DND-41 (cell line): ENCODE data around the gene ALB.

Experiments used
- ATAC-seq: fragments of 200-7000 bp; cut with Tn5 transposase; 3 replicates; pipeline ENCODE4 v1.9.1; 2021; ENCODE audit warnings: low read depth; ENCODE audit not compliant: insufficient read depth
- DNase-seq: peaks from one replicate; pipeline ENCODE4 v3.0.0-alpha.2; 2020
- H2AFZ ChIP-seq: 2 replicates; pipeline ENCODE4 v1.6.0; 2012; ENCODE audit warnings: low read depth, low read length
- H3K27ac ChIP-seq: 2 replicates; pipeline ENCODE4 v1.5.1; 2012; ENCODE audit warnings: low read length, inconsistent platforms
- H3K27me3 ChIP-seq: fragments of 200-600 bp; sonication (generic); 2 replicates; pipeline ENCODE4 v1.6.0; 2012; ENCODE audit warnings: low read length, mild to moderate bottlenecking, inconsistent platforms; ENCODE audit not compliant: insufficient read depth, poor library complexity
- H3K36me3 ChIP-seq: 2 replicates; pipeline ENCODE4 v1.5.1; 2012; ENCODE audit warnings: low read length, inconsistent platforms; ENCODE audit not compliant: insufficient read depth
- H3K4me1 ChIP-seq: 2 replicates; pipeline ENCODE4 v1.5.1; 2012; ENCODE audit warnings: mild to moderate bottlenecking, low read length; ENCODE audit not compliant: insufficient read depth
- H3K4me2 ChIP-seq: 2 replicates; pipeline ENCODE4 v1.6.0; 2012; ENCODE audit warnings: mild to moderate bottlenecking, moderate library complexity, low read length, inconsistent platforms; ENCODE audit not compliant: insufficient read depth
- H3K4me3 ChIP-seq, 2 experiments: fragments of 200-600 bp in 1 of 2; shearing (Covaris generic) in 1 of 2; 2 replicates each; pipeline ENCODE4 v1.5.1; 2012 to 2016; ENCODE audit warnings: inconsistent platforms in 2 of 2, low read length in 2 of 2, mild to moderate bottlenecking in 2 of 2, low read depth in 1 of 2, moderate library complexity in 1 of 2
- H3K79me2 ChIP-seq: 2 replicates; pipeline ENCODE4 v1.6.0; 2012; ENCODE audit warnings: low read length, inconsistent platforms; ENCODE audit not compliant: insufficient read depth
- H3K9ac ChIP-seq: 2 replicates; pipeline ENCODE4 v1.6.0; 2012; ENCODE audit warnings: low read depth, mild to moderate bottlenecking, inconsistent platforms, low read length, moderate library complexity
- H3K9me3 ChIP-seq: 2 replicates; pipeline ENCODE4 v1.5.1; 2012; ENCODE audit warnings: low read length, moderate library complexity, mild to moderate bottlenecking, inconsistent platforms; ENCODE audit not compliant: insufficient read depth, severe bottlenecking
- H4K20me1 ChIP-seq: 2 replicates; pipeline ENCODE4 v1.6.0; 2012; ENCODE audit warnings: low read length; ENCODE audit not compliant: insufficient read depth
- EZH2 ChIP-seq: IDR thresholded peaks from 3 replicates; pipeline ENCODE4 v1.6.1; 2012; ENCODE audit warnings: borderline replicate concordance, low read depth, mild to moderate bottlenecking, moderate library complexity, low read length, inconsistent platforms; ENCODE audit not compliant: severe bottlenecking
- TF ChIP-seq, protein P1 (sequence below): IDR thresholded peaks from 2 replicates; pipeline ENCODE4 v1.5.1; 2012; ENCODE audit warnings: borderline replicate concordance, low read length, moderate library complexity, mild to moderate bottlenecking; ENCODE audit not compliant: poor library complexity, severe bottlenecking; ENCODE audit errors: extremely low read depth

ALB gene

DNA sequence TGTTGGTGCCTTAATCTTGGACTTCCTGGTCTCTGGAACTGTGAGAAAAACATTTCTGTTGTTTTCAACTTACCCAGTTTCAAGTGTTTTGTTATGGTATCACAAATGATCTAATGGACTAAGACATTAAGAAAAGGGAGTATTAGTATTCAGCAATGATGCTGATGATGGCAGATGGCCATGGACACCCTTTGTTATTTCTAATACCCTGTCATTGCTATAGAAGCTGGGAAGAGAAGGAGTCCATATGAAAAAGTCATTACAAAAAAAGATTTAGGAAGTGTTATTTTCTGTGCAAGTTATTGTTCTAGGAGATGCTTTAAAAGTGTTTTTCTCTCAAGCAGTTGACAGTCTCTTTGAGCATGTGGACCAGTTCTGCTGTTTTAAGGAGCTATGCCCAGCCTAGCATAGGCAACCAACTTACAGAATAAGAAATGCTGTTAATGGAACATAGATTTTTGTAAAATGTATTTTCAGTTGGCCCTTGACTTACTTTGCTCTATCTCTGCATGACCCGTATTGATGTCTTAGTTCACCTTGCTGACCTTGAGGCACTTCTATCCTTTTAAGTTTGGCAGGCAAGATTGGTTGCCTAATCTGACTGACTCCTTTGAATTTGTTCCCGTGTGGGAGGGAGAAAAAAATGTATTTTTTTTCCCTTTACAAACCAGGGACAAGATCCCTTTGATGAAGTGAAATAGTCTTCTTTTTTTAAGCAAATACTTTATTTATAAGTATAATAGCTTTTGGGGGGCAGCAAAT lies 25.9 kb downstream of the ALB start:
- no peak overlapping the region for H3K9ac ChIP-seq
- H3K9me3 ChIP-seq = no peaks in the 10 kb centered on the region
- H3K27me3 ChIP-seq = no peaks in the 10 kb centered on the region
- DNase-seq = no peak
- ATAC-seq = no peak
- no peak overlapping the region for H2AFZ ChIP-seq
- no peaks in the 10 kb centered on the region for H4K20me1 ChIP-seq
- no peaks in the 10 kb centered on the region for H3K79me2 ChIP-seq
- no peak overlapping the region for H3K4me3 ChIP-seq
- no peak for TF ChIP-seq EZH2
- TF ChIP-seq, protein P1, sequence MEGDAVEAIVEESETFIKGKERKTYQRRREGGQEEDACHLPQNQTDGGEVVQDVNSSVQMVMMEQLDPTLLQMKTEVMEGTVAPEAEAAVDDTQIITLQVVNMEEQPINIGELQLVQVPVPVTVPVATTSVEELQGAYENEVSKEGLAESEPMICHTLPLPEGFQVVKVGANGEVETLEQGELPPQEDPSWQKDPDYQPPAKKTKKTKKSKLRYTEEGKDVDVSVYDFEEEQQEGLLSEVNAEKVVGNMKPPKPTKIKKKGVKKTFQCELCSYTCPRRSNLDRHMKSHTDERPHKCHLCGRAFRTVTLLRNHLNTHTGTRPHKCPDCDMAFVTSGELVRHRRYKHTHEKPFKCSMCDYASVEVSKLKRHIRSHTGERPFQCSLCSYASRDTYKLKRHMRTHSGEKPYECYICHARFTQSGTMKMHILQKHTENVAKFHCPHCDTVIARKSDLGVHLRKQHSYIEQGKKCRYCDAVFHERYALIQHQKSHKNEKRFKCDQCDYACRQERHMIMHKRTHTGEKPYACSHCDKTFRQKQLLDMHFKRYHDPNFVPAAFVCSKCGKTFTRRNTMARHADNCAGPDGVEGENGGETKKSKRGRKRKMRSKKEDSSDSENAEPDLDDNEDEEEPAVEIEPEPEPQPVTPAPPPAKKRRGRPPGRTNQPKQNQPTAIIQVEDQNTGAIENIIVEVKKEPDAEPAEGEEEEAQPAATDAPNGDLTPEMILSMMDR = no peak
- H3K4me2 ChIP-seq = no peak overlapping the region
- H3K27ac ChIP-seq = no peak overlapping the region
- H3K4me1 ChIP-seq = no peaks in the 10 kb centered on the region
- H3K36me3 ChIP-seq = no peaks in the 10 kb centered on the region

DNA sequence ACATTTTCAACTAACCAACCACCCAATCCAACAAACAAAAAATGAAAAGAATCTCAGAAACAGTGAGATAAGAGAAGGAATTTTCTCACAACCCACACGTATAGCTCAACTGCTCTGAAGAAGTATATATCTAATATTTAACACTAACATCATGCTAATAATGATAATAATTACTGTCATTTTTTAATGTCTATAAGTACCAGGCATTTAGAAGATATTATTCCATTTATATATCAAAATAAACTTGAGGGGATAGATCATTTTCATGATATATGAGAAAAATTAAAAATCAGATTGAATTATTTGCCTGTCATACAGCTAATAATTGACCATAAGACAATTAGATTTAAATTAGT lies 27.7 kb downstream of the ALB start:
- H3K4me1 ChIP-seq = no peaks in the 10 kb centered on the region
- no peaks in the 10 kb centered on the region for H3K79me2 ChIP-seq
- no peak overlapping the region for H3K9ac ChIP-seq
- no peaks in the 10 kb centered on the region for H4K20me1 ChIP-seq
- no peak overlapping the region for H3K4me2 ChIP-seq
- TF ChIP-seq EZH2 = no peak
- TF ChIP-seq, protein P1 = no peak
- no peak overlapping the region for H3K27ac ChIP-seq
- H3K4me3 ChIP-seq = no peak overlapping the region
- no peaks in the 10 kb centered on the region for H3K9me3 ChIP-seq
- H2AFZ ChIP-seq = no peak overlapping the region
- ATAC-seq (no peak), DNase-seq (no peak)
- no peaks in the 10 kb centered on the region for H3K27me3 ChIP-seq
- H3K36me3 ChIP-seq = no peaks in the 10 kb centered on the region

DNA sequence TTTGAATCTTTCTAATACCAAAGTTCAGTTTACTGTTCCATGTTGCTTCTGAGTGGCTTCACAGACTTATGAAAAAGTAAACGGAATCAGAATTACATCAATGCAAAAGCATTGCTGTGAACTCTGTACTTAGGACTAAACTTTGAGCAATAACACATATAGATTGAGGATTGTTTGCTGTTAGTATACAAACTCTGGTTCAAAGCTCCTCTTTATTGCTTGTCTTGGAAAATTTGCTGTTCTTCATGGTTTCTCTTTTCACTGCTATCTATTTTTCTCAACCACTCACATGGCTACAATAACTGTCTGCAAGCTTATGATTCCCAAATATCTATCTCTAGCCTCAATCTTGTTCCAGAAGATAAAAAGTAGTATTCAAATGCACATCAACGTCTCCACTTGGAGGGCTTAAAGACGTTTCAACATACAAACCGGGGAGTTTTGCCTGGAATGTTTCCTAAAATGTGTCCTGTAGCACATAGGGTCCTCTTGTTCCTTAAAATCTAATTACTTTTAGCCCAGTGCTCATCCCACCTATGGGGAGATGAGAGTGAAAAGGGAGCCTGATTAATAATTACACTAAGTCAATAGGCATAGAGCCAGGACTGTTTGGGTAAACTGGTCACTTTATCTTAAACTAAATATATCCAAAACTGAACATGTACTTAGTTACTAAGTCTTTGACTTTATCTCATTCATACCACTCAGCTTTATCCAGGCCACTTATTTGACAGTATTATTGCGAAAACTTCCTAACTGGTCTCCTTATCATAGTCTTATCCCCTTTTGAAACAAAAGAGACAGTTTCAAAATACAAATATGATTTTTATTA lies 28.3 kb downstream of the ALB start:
- no peak overlapping the region for H3K4me2 ChIP-seq
- H3K4me3 ChIP-seq = no peak overlapping the region
- DNase-seq (no peak), ATAC-seq (no peak)
- H3K9ac ChIP-seq = no peak overlapping the region
- no peak overlapping the region for H3K27ac ChIP-seq
- TF ChIP-seq, protein P1 = no peak
- no peak for TF ChIP-seq EZH2
- no peaks in the 10 kb centered on the region for H4K20me1 ChIP-seq
- H2AFZ ChIP-seq = no peak overlapping the region
- no peaks in the 10 kb centered on the region for H3K4me1 ChIP-seq
- no peaks in the 10 kb centered on the region for H3K9me3 ChIP-seq
- H3K36me3 ChIP-seq = no peaks in the 10 kb centered on the region
- H3K27me3 ChIP-seq = no peaks in the 10 kb centered on the region
- no peaks in the 10 kb centered on the region for H3K79me2 ChIP-seq
